CD1c-positive myeloid dendritic cell (primary cell): ENCODE results near the gene BACE2.

Experiments
- DNase-seq: peaks from one replicate; pipeline ENCODE4 v3.0.0-alpha.2; 2016; ENCODE audit errors: extremely low spot score

The BACE2 gene

GRCh38 chr21:41148798-41149197, 19.2 kb upstream of the BACE2 start:
- no peak for DNase-seq

- DNase-seq = no peak
Observed at GRCh38 chr21:41149199-41149598, 18.8 kb upstream of the BACE2 start.

- DNase-seq = peak; percentile 1
Observed at GRCh38 chr21:41152147-41152546, 15.8 kb upstream of the BACE2 start.

DNA sequence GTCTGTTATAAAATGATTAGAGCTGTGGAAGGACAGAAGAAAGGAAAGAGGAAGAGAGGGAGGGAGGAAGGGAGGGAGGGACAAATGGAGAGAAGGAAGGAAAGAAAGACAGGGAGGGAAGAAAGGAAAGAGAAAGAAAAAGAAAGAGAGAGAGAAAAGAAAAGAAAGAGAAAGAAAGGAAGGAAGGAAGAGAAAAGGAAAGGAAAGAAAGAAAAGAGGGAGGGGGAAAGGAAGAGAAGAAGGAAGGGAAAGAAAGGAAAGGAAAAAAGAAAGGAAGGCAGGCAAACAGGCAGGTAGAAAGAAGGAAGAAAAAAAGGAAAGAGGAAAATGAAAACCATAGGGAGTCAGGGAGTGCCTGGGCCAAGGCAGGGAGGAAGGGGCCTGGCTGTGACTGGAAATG, 14.5 kb upstream of the BACE2 start:
- DNase-seq = no peak

DNA sequence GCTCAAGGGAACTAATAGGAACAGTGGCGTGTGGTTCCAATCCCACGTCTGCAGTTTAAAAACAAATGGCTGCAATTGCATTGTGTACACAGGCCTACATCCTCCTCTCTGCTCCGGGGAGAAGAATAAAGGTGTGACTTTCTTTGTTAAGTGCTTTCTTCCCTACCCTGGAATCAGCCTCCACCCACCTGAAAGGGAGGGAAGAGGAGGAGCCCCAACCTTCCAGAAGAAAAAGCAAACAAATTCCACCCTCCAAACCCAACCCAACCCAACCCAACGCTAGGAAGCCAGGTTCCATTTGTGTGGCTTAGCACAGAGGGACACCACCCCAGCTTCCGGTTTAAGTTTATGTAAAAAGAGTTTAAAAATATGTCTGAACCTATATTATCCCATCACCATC, 11.8 kb upstream of the BACE2 start:
- no peak for DNase-seq

DNA sequence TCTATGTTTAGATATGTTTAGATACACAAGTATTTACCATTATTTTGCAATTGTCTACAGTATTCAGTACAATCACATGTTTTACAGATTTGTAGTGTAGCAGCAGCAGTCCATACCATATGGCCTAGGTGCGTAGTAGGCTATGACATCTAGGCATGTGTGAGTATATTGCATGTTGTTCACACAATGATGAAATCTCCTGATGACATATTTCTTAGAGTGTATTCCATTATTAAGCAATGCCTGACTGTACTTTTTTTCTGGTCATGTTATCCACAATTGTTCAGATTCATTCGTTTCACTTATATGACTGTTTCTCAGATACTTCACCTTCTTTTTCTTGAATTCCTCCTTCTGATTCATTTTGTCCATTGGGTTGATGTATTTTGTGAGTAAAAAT, 9.9 kb upstream of the BACE2 start:
- DNase-seq = no peak

GRCh38 chr21:41160036-41160435, 7.9 kb upstream of the BACE2 start:
- no peak for DNase-seq

DNA sequence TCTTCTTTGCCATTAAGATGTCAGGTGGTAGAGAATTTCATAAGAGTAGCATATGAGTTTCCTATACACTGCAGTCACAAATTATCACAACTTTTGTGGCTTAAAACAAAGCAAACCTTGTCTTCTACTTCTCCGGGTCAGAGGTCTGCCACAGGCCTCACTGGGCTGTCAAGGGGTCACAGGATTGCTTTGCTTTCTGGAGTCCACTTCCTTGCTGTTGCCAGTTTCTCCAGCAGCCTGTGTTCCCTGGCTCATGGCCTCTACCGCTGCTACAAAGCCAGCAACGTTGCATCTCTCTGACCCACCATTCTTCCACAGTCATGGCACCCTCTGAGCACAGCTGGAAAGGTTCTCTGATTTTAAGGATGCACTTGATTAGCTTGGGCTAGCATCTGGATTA, 6.5 kb upstream of the BACE2 start:
- DNase-seq = no peak

- DNase-seq = no peak
Observed at GRCh38 chr21:41162096-41162495, 5.9 kb upstream of the BACE2 start.

DNA sequence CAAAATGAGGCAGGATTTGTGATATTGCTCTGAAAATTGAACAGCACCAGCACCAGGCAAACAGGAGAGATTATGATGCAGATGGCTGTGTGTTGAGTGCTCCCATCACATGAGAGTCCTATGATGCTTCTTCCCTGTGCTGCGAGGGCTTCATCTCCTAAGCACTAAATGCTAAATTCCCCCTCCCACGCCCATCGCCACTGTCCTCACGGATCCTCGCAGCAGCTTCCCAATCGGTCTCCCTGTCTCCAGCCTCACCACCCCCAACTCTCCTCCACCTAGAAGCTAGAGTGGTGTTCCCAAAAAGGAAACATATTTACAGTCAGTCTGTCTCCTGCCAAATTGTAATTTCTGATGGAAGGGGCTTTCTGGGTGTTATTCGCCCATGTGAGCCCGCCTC, 4.9 kb upstream of the BACE2 start:
- DNase-seq = no peak

DNA sequence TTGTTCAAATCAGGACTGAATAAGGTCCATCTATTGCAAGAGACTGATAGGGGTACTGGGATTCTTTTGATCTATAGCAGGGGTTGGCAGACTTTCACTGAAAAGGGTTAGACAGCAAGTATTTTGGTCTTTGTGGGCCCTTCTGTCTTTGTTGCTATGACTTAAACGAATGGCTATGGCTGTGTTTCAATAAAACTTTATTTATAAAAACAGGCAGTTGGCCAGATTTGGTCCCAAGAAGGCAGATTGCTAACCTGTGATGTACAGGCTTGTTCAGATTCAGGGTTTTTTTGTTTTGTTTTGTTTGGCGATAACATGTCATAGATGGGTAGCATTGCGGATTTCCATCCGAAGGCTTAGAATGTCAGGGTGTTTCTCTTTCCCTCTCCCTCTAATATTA, 3.9 kb upstream of the BACE2 start:
- DNase-seq = no peak

DNA sequence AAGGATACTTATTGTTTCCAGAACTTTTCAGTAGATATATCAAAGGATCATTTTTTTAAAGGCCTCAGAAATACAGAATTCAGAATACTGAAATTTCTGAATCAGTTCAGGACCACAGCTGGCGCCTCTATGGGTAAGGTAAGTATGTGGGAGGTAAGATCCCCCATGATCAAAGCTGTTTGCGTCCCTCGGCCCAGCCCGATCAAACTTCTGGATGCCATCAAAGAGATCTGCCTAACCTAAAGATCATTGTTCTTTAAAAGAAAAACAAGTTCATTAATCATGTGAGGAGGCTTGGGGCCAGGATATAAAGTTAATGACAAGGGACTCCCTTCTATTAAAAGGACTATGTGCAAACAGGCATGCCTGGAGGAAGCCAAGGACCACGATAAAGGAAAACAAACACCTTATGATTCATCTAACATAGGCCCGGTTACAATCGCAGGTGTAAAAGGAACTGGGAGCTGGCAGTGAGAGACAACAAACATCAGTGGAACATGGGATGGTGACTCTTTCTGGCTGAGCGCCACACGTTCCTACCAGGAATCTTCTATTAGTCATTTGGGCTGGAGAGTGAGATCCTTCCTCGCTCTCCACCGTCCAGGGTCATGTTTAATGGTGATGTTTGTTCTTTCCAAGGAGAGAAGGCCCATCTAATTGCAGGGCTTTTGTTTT, 2.8 kb upstream of the BACE2 start:
- no peak for DNase-seq

DNA sequence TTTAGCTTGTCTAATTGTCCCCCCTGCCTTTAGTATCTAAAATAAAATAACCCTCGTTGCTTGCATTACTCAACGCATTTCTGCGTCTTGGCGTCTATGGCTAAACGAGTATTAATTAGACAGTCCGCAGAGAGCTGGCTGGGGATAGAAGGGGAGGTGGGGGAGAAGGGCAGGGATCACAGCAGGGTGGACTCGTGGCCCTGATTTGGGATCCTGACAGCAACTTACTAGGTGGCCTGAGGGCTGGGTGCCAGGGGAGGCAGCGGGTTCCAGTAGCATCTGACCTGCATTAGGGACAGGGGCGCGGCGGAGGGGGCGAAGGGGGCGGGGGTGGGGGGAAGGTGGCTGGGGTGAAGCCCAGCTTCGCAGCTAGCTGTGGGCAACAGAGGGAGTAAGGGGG, 1.1 kb upstream of the BACE2 start:
- no peak for DNase-seq

GRCh38 chr21:41168391-41169257, 664 bp downstream of the BACE2 start:
- peak; percentile 2 for DNase-seq

- DNase-seq = no peak
Observed at GRCh38 chr21:41169258-41169576, 1.3 kb downstream of the BACE2 start.

GRCh38 chr21:41169701-41170100, 1.7 kb downstream of the BACE2 start:
- no peak for DNase-seq

- no peak for DNase-seq
Observed at GRCh38 chr21:41170442-41170841, 2.5 kb downstream of the BACE2 start.

GRCh38 chr21:41170859-41171609, 3.1 kb downstream of the BACE2 start:
- no peak for DNase-seq

DNA sequence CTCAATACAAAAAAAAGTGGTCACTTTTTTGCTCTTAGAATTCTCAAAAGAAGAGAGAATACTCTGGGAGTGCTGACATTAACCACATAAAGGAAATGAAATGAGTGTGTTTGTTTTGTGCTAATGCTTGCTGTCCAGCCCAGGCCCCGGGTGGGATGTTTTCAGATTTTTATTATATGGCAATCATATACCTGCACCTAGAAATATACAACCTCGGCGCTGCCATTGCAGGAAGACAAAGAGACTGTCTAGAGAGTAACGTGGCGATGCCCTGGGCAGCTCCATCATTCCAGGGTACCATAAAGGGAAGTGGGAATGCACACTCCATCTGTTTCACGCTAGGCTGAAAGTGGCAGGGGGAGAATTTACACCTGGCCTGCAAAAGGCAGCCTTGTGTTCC, 7.1 kb downstream of the BACE2 start:
- no peak for DNase-seq

GRCh38 chr21:41176846-41177245, 8.9 kb downstream of the BACE2 start:
- no peak for DNase-seq

DNA sequence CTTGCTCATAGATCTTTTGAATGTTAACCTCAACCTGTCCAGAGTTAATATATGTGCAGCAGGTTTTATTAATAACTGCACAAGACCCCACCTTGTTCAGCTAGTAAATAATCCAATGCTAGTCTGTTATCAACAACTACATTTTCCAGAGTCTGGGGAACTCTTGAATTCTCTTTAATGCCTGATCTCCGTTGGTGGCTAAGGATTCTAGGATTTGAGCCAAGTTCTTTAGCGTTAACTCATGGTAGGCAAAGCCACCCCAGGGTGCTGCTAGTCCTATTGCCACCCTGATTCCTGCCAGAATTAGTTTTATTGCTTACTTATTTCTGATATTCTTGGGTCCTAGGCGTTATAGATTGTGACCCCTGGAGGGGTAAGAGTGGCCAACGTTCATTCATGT, 12.8 kb downstream of the BACE2 start:
- no peak for DNase-seq

DNA sequence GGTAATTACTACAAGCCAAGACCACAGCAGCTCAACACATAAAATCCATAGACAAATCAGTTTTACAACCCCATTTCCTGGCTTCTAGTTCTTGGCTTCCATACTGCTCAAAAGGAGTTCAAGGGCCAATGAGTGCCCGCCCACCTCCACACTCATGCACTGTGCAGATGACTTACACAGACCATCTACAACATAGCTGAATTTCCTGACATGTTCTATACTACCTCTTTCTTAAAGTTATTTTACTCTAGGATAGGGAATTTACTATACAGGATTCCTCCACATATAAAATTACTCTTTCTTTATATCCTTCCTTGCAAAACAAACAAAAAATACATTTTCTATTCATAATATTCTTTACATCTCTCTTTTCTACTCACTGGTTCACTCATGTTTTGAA, 14.6 kb downstream of the BACE2 start:
- DNase-seq = no peak

- DNase-seq = no peak
Observed at GRCh38 chr21:41183575-41183974, 15.6 kb downstream of the BACE2 start.
